ENCODE measurements around the gene CHRDL1. TPM values are rescaled to one million over a fixed set of nuclear protein-coding genes. Genes with fewer than 3 reads are reported as not detected.
"Not testable (repeated sequence)": the region's sequence is repeated elsewhere in the genome, so short reads cannot be mapped to it uniquely, and the experiment has no call there.

CHRDL1 gene
- total RNA-seq, 4 donors from 2014 or later: 4.1 to 12.5 (median 7.6) TPM

DNA sequence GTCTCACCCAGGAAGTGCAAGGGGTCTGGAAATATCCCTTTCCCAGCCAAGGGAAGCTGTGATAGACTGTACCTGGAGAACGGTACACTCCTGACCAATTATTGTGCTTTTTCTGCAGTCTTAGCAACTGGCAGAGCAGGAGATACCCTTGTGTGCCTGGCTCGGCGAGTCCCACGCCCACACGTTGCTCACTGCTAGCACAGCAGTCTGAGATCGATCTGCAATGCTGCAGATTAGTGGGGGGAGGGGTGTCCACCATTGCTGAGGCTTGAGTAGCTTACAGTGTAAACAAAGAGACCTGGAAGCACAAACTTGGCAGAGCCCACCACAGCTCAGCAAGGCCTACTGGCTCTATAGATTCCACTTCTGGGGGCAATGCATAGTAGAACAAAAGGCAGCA lies 138.5 kb downstream of the CHRDL1 start:
- no peak for DNase-seq
- TF ChIP-seq POLR2A (IDR thresholded peaks at IDR 0.05): no peak
- TF ChIP-seq, protein P1, sequence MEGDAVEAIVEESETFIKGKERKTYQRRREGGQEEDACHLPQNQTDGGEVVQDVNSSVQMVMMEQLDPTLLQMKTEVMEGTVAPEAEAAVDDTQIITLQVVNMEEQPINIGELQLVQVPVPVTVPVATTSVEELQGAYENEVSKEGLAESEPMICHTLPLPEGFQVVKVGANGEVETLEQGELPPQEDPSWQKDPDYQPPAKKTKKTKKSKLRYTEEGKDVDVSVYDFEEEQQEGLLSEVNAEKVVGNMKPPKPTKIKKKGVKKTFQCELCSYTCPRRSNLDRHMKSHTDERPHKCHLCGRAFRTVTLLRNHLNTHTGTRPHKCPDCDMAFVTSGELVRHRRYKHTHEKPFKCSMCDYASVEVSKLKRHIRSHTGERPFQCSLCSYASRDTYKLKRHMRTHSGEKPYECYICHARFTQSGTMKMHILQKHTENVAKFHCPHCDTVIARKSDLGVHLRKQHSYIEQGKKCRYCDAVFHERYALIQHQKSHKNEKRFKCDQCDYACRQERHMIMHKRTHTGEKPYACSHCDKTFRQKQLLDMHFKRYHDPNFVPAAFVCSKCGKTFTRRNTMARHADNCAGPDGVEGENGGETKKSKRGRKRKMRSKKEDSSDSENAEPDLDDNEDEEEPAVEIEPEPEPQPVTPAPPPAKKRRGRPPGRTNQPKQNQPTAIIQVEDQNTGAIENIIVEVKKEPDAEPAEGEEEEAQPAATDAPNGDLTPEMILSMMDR (IDR thresholded peaks at IDR 0.05): no peak

DNA sequence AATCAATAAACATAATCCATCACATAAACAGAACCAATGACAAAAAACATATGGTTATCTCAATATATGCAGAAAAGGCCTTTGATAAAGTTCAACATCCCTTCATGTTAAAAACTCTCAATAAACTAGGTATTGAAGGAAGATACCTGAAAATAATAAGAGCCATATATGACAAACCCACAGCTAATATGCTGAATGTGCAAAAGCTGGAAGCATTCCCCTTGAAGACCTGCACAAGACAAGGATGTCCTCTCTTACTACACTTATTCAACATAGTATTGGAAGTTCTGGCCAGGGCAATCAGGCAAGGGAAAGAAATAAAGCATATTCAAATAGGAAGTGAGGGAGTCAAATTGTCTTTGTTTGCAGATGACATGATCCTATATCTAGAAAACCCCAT lies 141.3 kb downstream of the CHRDL1 start:
- not testable (repeated sequence) for H3K27me3 ChIP-seq, H3K27ac ChIP-seq, H3K9me3 ChIP-seq, DNase-seq, H3K36me3 ChIP-seq, H3K4me1 ChIP-seq, H3K4me3 ChIP-seq

More for the DNA sequence above, 138.5 kb downstream of the CHRDL1 start:
- Histone ChIP-seq H3K27ac (no peak overlapping the region), H3K4me1 (no peaks in the 10 kb centered on the region), H3K27me3 (no peaks in the 10 kb centered on the region), H3K36me3 (no peaks in the 10 kb centered on the region), H3K9me3 (no peaks in the 10 kb centered on the region), H3K4me3 (no peak overlapping the region)

DNA sequence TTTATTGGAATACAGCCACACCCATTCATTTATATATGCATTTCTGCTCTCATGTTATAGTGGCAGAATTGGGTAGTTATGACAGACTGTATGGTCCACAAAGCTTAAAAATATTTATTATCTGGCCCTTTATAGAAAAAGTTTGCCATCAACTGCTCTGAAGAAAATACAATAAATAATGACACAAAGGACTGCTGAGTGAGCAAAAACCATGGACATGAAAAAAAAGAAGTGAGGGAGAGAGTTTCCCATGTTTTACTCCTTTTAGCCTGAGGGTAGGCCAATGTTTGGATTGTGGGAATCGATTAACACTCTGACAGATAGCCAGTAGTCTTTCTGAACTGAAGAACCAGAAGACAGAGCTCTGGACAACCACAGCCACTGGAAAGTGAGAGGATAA lies 149.2 kb downstream of the CHRDL1 start:
- TF ChIP-seq, protein P1 (IDR thresholded peaks at IDR 0.05): no peak
- no peak for TF ChIP-seq POLR2A (IDR thresholded peaks at IDR 0.05)
- no peak for DNase-seq
- Histone ChIP-seq H3K4me3 (no peak overlapping the region), H3K9me3 (no peaks in the 10 kb centered on the region), H3K36me3 (no peaks in the 10 kb centered on the region), H3K27ac (no peak overlapping the region), H3K27me3 (no peaks in the 10 kb centered on the region), H3K4me1 (no peaks in the 10 kb centered on the region)
